Midbrain (tissue), 1 donor: ENCODE results near the gene TSG101.

Source experiments
- DNase-seq: peaks from one replicate; lab custom pipeline; 2025; lab: John Stamatoyannopoulos, UW

Gene TSG101

DNA sequence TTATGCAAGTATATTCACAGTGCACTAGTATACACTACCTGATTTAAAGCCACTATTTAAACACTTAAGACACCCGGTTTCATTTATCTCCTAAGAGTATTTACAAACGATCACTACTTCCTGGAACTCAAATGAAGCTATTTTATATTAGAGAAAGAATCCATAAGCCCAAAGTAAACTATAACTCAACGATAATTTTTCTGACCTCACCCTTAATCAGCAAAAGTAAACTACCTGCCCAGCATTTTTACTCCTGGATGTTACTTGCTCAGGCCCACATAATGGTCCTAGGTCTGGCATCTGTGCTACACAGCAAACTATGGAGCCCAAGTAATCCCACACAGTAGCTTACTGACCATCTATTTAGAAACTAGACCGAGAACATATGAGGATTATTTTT is 33.4 kb downstream of the TSG101 start:
- DNase-seq, result no peak

GRCh38 chr11:18492888-18493287 is 33.9 kb downstream of the TSG101 start:
- no peak for DNase-seq

- DNase-seq, result no peak
Measured at GRCh38 chr11:18491924-18492323, 34.8 kb downstream of the TSG101 start.

DNA sequence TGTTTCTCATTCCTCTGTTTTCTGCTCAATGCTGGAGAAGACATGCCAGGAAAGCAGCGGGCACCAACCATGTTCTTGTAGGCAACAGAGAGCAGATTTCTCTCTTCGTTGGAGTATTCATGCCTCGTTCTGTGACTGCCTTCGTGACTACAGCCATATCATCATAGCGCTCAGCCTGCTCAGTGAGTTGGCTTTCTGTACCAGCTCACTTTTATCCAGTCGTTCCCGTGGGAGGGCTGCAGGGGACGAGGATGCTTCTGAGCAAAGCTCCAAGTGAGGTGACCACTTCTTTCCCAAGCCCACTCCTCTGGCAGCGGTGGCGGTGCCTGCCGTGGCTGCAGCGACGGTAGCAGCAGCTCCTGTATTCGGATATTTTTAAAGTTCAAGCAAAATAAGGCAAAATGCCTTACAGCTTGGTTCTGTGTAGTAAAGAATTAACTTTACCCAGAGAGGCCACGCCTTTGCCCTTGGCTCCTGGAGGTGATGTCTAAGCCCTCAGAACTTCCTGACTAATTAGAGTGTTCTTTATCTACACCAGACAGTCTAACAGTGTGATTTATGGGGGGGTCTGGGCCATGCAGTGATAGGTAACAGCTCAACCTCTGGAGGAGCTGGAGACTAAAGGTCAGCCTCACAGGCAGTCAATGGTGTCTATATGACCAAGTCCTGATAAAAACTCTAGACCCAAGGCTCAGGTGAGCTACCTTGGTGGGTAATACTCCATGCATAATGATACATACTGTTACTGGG is 35.8 kb downstream of the TSG101 start:
- DNase-seq, result no peak

DNA sequence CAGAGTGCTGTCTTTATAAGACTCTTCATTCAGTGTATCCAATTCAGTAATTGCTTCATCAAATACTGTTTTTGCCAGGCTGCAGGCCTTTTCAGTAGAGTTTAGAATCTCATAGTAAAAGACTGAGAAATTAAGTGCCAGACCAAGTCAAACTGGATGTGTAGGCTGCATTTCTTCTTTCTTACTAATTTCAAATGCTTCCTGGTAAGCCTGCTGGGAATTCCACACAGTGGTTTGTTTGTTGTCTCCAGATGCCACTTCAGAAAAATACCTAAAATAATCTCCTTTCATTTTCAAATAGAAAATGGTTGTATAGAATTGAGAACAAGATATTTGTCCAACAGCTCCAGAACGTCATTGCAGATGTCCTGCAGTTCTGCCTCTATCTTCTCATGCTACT is 36.4 kb downstream of the TSG101 start:
- no peak for DNase-seq

DNA sequence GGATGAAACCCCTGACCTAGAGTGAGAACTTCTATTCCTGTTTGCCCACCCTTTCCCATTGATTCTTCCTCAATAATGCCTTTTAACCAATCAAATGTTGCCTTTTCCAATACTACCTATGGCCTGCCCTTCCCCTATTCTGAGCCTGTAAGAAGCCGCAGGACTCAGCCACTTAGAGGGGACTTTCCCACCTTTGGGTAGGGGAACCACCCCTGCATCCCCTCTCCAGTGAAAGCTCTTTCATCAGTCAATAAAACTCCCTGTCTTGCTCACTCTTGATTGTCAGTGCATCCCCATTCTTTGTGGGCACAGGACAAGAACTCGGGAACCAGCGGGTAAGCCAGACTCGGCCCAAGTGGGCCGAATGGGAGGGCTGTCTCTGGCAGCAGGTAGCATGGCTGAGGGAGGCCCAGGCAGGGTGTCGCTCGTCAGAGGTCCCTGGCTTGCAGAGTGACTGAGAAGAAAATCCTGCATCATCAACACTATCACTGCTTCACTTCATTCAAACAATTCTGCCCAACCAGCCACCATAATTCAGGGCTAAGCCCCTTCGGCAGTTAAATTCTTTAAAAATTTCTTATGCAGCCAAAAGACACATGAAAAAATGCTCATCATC is 40.7 kb downstream of the TSG101 start:
- DNase-seq, result no peak

DNA sequence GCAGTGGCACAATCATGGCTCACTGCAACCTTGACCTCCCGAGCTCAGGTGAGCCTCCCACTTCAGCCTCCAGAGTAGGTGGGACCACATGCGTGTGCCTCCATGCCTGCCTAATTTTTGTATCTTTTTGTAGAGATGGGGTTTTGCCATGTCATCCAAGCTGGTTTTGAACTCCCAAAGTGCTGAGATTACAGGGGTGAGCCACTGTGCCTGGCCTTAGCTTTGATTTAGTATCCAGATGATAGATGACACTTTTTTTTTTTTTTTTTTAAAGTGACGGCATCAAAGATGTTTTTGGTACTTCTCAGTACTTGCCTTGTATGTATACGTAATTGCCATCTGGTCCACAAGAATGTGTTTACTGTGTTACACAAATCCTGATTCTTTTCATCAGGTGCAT is 47.7 kb downstream of the TSG101 start:
- DNase-seq, result no peak

DNA sequence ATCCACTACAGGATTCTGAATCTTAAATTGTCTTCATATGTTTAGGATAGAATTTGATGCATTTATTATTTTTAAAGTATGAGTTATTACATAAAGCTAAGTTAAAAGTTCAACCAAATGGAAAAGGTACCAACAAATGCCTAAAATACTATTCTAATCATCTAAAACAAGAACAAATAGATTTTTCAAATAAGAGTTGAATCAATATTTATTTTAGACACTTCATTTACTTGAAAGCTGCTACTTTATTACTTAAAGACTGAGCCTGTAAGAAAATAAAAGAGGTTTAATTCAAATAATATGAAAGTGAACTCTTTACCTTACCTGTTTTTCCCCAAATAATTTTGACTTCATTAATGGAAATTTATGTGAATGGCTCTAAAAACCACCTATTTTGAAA is 54.2 kb downstream of the TSG101 start:
- no peak for DNase-seq

GRCh38 chr11:18471995-18472394 is 54.7 kb downstream of the TSG101 start:
- DNase-seq, result no peak

DNA sequence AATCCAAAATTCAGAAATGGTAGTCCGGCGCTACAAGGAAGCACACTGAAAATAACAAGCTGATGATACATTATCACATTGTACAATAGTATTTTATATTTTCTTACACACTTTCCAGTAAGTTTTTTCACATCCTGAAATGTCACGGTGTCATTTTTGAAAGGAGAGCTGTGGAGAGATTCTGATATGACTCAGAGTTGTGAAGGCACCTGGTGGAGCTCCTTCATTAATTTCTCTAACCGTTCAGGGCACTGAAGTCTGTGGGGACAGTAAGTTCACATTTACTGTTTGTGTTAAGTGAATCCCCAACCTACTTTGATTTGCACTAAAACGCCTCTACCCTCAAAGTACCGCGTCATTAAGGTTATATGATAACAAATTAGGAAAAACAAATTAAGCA is 57.8 kb downstream of the TSG101 start:
- DNase-seq, result no peak

DNA sequence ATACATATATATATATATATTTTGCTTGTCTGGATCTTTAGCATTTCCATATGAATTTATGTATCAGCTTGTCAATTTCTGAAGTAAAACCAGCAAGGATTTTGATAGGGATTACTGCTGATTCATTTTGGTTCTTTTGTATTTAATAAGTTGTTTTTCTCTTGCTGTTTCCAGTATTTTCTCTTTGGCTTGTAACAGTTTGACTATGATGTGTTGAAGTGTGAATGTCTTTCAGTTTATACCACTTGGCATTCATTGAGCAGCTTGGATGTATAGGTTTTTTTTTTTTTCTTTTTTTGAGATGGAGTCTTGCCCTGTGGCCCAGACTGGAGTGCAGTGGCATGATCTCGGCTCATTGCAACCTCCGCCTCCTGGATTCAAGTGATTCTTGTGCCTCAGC is 58.7 kb downstream of the TSG101 start:
- no peak for DNase-seq

DNA sequence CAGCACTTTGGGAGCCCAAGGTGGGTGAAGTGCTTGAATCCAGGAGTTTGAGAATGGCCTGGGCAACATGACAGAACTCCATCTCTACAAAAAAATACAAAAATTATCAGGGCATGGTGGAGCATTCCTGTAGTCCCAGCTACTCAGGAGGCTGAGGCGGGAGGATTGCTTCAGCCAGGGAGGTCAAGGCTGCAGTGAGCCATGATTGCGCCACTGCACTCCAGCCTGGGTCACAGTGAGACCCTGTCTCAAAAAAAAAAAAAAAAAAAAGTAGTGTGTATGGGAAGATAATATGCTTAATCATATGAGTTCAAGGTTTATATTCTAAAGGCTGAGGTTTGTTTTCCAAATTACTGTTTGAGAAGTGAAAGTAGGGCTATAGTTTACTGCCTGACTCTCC is 60.3 kb downstream of the TSG101 start:
- no peak for DNase-seq

DNA sequence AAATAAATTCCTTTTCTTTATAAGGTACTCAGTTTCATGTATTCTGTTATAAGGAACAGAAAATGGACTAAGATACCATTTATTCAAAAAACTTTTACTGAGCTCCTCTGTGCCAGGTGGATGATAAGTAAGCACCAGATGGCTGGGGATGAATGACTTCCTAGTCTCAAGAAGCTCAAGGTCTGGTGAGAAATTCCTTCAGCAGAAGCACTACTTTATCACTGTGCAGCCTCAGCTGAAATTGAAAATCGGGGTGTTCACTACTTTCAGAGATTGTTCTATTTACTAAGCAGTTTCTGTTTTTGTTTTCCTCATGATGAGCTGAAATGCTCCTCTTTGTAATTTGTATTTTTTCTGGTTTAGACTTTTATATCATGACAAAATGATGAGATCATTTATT is 63.3 kb downstream of the TSG101 start:
- DNase-seq, result no peak

DNA sequence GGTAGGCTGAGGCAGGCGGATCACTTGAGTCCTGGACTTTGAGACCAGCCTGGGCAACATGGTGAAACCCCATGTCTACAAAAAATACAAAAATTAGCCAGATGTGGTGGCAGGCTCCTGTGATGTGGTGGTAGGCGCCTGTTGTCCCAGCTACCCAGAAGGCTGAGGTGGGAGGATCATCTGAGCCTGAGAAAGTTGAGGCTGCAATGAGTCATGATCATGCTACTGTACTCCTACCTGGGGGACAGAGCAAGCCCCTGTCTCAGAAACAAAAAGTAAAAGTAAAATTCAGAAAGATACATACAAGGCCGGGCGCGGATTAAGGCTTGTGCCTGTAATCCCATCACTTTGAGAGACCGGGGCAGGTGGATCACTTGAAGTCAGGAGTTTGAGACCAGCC is 64.8 kb downstream of the TSG101 start:
- no peak for DNase-seq

GRCh38 chr11:18459634-18460033 is 67.1 kb downstream of the TSG101 start:
- no peak for DNase-seq

GRCh38 chr11:18457450-18457849 is 69.3 kb downstream of the TSG101 start:
- no peak for DNase-seq

GRCh38 chr11:18455686-18456372 is 70.9 kb downstream of the TSG101 start, which contains the start of gene LDHAL6A:
Gene LDHAL6A, plus strand, starts transcription at chr11:18455856. Its CDS starts 825 bp downstream, at chr11:18456681.
- DNase-seq, result no peak

DNA sequence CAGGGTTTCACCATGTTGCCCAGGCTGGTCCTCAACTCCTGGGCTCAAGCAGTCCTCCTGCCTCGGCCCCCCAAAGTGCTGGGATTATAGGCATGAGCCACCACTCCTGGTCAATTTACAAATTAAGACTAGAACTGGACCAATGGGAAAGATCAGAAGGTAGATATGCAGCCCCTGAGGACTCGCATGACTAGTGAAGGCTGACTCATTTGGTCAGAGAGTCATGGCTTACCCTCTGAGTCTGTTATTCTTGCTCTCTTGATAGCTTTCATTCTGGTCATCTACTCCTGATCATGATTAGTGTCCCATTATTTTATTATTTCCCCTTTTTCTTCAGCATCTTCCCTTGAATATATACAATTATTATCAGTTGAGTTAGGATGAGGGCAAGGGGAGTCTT is 73.8 kb downstream of the TSG101 start:
- DNase-seq, result no peak

- no peak for DNase-seq
Measured at GRCh38 chr11:18449251-18449650, 77.5 kb downstream of the TSG101 start.

GRCh38 chr11:18438691-18439090 is 88.1 kb downstream of the TSG101 start:
- DNase-seq, result no peak
